Spleen (tissue), 7 donors: ENCODE results near the gene GPX7.

Experiments used
- POLR2A ChIP-seq, 3 donors: fragments of 450-650 bp; IDR thresholded peaks; one replicate each; pipeline ENCODE4 v1.5.1; 2017; ENCODE audit warnings: antibody characterized with exemption in 3 of 3, mild to moderate bottlenecking in 1 of 3
- TF ChIP-seq, protein P1 (sequence below), 11 experiments: fragments of 200-600 bp in 7 of 11; fragments of 450-650 bp in 4 of 11; sonication (generic) in 4 of 11; IDR thresholded peaks in 8 of 11; conservative IDR thresholded peaks in 3 of 11; 1 replicate in 7 of 11; 2 replicates in 4 of 11; pipeline versions ENCODE4 v1.4.0 to v1.8.0; 2016 to 2021; ENCODE audit warnings: antibody characterized with exemption in 11 of 11, inconsistent platforms in 4 of 11, mild to moderate bottlenecking in 1 of 11
- donor health status: DM: no; HTN: no; CAD: no; lungs with moderate emphysema.
- donor health status: DM: no; HTN: no; CAD: no.
- donor health status: DM: no; HTN: no; CAD: no.

GRCh38 chr1:52653207-52653849 is 51.2 kb downstream of the GPX7 start:
- TF ChIP-seq, protein P1, sequence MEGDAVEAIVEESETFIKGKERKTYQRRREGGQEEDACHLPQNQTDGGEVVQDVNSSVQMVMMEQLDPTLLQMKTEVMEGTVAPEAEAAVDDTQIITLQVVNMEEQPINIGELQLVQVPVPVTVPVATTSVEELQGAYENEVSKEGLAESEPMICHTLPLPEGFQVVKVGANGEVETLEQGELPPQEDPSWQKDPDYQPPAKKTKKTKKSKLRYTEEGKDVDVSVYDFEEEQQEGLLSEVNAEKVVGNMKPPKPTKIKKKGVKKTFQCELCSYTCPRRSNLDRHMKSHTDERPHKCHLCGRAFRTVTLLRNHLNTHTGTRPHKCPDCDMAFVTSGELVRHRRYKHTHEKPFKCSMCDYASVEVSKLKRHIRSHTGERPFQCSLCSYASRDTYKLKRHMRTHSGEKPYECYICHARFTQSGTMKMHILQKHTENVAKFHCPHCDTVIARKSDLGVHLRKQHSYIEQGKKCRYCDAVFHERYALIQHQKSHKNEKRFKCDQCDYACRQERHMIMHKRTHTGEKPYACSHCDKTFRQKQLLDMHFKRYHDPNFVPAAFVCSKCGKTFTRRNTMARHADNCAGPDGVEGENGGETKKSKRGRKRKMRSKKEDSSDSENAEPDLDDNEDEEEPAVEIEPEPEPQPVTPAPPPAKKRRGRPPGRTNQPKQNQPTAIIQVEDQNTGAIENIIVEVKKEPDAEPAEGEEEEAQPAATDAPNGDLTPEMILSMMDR (IDR thresholded peaks at IDR 0.05 in 8 of 11, conservative IDR thresholded peaks at IDR 0.05 in 3 of 11) = no peak
- TF ChIP-seq POLR2A (IDR thresholded peaks at IDR 0.05) = no peak
